Measurements from ENCODE around the gene MAEL.

The MAEL gene

DNA sequence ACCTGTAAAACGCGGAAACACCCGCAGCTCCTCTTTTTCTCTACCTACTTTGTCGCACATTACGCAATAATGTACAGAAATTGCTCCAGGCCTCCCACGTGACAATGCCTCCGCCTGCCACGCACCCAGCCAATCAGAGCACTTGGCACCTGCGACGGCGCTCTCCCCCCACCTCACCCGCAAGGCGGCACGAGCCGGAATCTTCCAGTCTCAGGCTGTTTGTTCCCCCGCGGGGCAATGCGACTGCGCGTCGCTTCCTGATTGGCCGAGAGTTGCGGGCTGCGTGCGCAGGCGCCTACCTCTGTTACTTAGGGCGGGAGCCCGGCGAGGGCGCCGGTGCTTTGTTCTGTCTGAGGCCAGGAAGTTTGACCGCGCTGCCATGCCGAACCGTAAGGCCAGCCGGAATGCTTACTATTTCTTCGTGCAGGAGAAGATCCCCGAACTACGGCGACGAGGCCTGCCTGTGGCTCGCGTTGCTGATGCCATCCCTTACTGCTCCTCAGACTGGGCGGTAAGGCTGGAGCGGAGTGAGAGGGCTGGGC is at the start of gene MAEL:
Gene MAEL, plus strand, starts transcription at position 307 of the 542 bp plus-strand sequence. Its CDS starts 73 bp downstream, at position 380.
- DNase-seq (ENCODE audit: low spot score): no peak
- H3K27ac Mint-ChIP-seq: no peak within 1 kb of the TSS
- no peaks in the 10 kb centered on the region for H3K4me1 Mint-ChIP-seq (ENCODE audit: low read depth)
- H3K4me3 Mint-ChIP-seq: no peak within 1 kb of the TSS
- H3K9me3 Mint-ChIP-seq: no peaks in the 10 kb centered on the region
- H3K27me3 Mint-ChIP-seq (ENCODE audit: low read depth): peaks cover 44% of the 10 kb centered on the region
- no peaks in the 10 kb centered on the region for H3K36me3 Mint-ChIP-seq (ENCODE audit: low read depth)

DNA sequence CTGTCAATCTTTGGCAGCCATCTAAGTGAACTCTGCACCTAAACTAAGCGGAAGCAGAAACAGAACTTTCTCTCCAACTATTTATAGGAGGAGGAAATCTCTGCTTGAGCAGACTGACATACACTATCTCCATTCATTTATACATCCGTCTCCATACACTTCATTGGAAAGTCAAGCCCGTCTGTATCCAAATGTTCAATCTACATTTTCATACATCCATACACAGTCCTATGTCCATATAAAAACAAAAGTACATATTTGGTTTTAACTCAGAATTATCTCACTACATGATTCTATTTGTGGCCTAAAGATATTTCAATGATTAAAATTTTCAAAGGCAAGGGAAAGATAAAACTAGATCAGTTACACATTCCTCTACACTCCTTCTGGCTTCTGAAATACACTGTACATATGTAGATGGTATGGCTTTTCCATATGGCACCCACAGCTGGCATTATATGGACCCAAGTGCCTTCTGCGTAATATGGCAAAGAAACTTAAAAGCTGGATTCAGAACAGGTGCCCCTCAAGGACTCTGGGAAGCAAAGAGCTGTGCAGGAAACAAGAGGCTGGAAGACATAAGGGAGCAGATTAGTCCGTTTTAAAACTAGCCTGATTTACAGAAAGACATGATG is 49.2 kb upstream of the MAEL start:
- no peak for DNase-seq (ENCODE audit: low spot score)
- H3K27ac Mint-ChIP-seq: no peak overlapping the region
- no peaks in the 10 kb centered on the region for H3K36me3 Mint-ChIP-seq (ENCODE audit: low read depth)
- no peaks in the 10 kb centered on the region for H3K27me3 Mint-ChIP-seq (ENCODE audit: low read depth)
- no peak overlapping the region for H3K4me3 Mint-ChIP-seq
- H3K4me1 Mint-ChIP-seq (ENCODE audit: low read depth): peaks cover 20% of the 10 kb centered on the region
- no peaks in the 10 kb centered on the region for H3K9me3 Mint-ChIP-seq

DNA sequence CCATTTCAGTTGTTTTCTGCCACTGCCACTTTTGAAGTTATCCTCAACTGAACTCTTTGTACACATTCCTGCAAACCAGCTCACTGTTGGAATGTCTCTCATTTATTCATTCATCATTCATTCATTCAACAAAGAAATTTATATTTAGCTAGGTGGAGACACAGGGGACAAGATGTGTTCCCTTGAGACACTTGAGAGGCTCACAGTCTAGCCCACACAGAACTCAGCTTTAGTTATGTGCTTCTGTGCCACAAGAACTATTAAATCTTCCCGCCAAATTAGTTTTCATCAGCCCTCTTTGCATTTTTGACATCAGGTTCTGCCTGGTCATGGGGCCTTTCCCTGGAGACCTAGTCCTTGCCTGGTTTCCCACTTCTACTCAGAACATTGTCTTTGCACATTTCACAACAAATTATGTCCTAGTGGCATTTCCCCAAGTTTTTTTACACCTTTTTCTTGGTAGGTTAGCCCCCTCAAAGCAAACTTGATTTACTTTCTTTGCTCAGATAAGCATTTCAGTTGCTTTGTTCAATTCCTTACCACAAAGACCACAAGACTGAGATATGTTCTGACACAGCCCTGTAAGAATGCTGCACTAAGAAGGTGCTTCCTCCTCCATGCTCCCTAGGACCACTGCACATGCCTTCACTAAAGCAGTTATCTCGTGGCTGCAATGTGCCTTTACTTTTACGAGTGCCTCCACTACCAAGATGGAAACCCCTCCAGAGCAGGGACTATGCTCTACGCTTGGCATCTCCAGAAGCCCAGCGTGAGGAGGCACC is 44.7 kb upstream of the MAEL start:
- DNase-seq (ENCODE audit: low spot score): peak; percentile 13
- Mint-ChIP-seq H3K9me3 (no peaks in the 10 kb centered on the region), H3K4me1 (ENCODE audit: low read depth) (peaks cover 32% of the 10 kb centered on the region), H3K27me3 (ENCODE audit: low read depth) (peaks cover 22% of the 10 kb centered on the region), H3K4me3 (no peak overlapping the region), H3K27ac (no peak overlapping the region), H3K36me3 (ENCODE audit: low read depth) (no peaks in the 10 kb centered on the region)

DNA sequence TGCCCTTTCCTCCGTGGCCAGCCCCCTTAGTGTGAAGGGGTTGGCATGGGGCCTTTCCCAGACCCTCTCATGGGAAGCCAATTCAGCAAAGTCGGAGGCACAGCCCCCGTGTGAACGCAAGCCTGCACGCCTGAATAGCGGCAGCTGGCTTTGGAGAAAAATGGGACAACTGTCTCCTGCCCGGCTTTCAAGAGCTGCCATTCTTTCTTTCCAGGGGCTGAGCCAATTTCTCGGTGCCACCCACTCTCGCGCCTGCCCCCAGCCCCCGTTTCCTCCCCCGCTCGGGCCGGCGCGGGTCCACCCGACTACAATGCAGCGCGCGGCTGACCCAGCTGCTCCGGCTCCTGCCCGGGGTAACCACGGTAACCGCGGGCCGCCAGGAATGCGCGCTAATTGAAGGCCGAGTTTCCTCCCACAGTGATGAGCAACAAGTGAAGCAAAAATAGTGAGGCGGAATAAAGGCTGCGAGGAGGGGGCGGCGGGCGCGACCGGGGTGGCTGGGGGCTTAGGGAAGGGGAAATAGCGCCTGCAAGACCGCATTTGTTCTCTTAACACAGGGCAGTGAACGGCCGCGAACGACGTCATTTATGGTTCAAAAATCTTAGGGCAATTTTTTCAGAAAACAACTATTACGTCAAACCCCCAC is 41.6 kb upstream of the MAEL start:
- H3K9me3 Mint-ChIP-seq: no peaks in the 10 kb centered on the region
- H3K4me1 Mint-ChIP-seq (ENCODE audit: low read depth): peaks cover 31% of the 10 kb centered on the region
- no peak overlapping the region for H3K27ac Mint-ChIP-seq
- DNase-seq (ENCODE audit: low spot score): no peak
- peaks cover 26% of the 10 kb centered on the region for H3K27me3 Mint-ChIP-seq (ENCODE audit: low read depth)
- H3K4me3 Mint-ChIP-seq: no peak overlapping the region
- peaks cover 1% of the 10 kb centered on the region for H3K36me3 Mint-ChIP-seq (ENCODE audit: low read depth)

DNA sequence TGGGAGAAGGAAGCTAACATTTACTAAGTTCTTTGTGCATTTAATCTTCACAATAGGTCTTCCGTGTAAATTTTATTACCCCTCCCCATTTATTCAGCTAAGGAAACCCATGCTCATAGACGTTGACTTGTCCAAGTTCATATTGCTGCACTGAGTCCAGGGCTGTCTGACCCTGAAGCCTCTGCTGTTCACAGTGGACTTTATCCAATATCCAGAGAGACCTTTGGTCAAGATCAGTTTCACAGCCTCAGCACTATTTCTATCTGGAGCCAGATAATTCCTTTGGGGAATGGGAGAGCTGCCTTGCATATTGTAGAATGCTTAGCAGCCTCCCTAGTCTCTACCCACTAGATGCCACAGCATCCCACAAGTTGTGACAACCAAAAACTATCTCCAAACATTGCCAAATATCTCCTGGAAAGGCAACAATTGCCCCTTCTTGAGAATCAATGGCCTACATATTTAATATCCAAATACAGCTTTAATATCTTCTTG is 40.2 kb upstream of the MAEL start:
- Mint-ChIP-seq H3K27me3 (ENCODE audit: low read depth) (peaks cover 26% of the 10 kb centered on the region), H3K4me1 (ENCODE audit: low read depth) (peaks cover 34% of the 10 kb centered on the region), H3K4me3 (no peak overlapping the region), H3K27ac (no peak overlapping the region), H3K9me3 (no peaks in the 10 kb centered on the region), H3K36me3 (ENCODE audit: low read depth) (peaks cover 3% of the 10 kb centered on the region)
- no peak for DNase-seq (ENCODE audit: low spot score)

DNA sequence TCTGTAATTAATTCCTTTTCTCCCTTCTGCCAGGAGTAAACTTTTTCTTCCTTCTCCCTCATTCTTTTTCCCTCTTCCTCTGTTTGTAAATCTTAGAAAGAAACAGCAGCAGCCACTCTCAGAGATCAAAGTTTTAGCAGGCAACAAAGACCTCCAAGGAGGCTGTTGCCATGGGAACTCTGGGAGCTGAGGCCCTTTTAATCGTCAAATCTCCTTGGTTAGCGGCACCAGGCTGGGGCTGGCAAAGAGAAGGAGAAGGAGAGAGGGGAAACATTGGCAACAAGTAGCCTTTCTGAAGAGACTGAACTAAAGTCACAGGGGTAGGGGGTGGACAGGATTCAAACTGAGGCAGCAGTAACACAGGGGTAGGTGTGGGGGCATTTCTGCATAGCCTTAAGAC is 38.9 kb upstream of the MAEL start:
- Mint-ChIP-seq H3K9me3 (no peaks in the 10 kb centered on the region), H3K4me1 (ENCODE audit: low read depth) (peaks cover 21% of the 10 kb centered on the region), H3K27me3 (ENCODE audit: low read depth) (peaks cover 26% of the 10 kb centered on the region), H3K4me3 (no peak overlapping the region), H3K36me3 (ENCODE audit: low read depth) (peaks cover 7% of the 10 kb centered on the region), H3K27ac (no peak overlapping the region)
- DNase-seq (ENCODE audit: low spot score): no peak

DNA sequence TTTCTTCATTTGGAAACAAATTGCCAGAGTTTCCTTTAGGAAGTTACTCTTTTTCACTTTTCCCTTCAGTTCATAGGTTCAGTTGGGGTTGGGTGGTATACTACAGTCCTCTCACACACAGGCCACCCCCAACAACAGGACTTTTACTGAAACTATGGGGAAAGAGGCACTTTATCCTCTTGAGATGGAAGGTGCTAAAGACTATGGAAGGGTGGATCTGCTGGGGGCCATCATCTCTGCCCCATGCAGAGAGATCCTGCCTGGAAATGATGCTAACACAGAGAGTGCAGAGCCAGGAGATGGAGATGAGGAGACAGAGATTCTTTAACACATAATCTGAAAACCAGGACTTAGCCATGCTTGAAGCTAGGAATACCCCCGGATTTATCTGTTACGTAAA is 38.0 kb upstream of the MAEL start:
- Mint-ChIP-seq H3K27me3 (ENCODE audit: low read depth) (peaks cover 22% of the 10 kb centered on the region), H3K4me1 (ENCODE audit: low read depth) (peaks cover 13% of the 10 kb centered on the region), H3K36me3 (ENCODE audit: low read depth) (peaks cover 7% of the 10 kb centered on the region), H3K4me3 (no peak overlapping the region), H3K27ac (no peak overlapping the region), H3K9me3 (no peaks in the 10 kb centered on the region)
- no peak for DNase-seq (ENCODE audit: low spot score)

DNA sequence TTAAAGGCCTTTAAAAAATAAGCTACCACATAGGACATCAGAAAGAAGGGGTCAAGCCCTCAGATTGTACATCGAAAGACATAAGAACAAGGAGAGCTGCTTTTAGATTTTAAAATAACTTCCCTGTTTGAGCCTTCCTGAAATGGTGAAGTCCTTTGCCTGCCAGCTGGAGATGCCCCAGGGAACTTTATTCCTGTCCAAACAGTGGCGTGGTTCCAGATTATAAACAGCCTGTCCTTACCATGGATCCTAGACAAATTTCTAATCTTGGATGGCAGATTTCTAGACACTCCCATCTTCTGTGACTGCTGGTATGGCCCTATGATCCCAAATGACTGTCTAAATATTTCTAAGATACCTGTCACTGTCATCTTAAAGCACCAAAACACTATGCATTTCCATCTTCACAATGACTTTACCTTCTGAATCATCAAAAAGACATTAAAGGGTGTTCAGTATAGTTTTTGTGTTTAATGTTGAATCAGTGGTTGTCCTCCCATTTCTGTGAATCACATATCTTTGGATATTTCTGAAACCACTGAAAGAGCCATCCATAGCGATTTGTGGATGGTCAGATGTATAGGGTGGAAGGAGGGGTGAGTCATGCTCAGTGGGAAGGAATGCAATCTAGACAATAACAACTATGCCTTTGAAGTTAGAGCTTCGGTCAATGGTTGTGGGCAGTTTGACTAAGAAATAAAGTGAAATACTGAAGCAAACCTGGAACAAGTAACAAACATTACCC is 36.9 kb upstream of the MAEL start:
- Mint-ChIP-seq H3K4me1 (ENCODE audit: low read depth) (peaks cover 13% of the 10 kb centered on the region), H3K4me3 (no peak overlapping the region), H3K27me3 (ENCODE audit: low read depth) (peaks cover 15% of the 10 kb centered on the region), H3K27ac (no peak overlapping the region), H3K9me3 (no peaks in the 10 kb centered on the region), H3K36me3 (ENCODE audit: low read depth) (peaks cover 11% of the 10 kb centered on the region)
- peak; percentile 55 for DNase-seq (ENCODE audit: low spot score)

DNA sequence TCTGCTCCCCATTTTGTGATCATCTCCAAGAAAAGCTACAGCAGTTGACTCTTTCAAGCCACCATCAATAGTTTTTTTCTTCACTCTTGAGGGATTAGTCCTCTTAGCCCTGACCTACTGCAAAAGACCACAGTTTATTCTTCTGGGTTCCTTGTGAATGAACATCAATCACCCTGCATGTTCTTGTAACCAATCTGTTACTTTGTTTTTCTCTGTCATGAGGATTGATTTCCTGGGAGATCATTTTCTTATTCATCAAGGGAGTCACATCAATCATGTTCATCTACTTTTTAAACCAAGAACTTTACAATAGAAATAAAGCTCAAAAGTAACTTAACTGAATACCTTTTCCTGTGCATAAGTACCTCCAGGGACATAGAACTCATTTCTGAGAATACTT is 35.6 kb upstream of the MAEL start:
- Mint-ChIP-seq H3K27me3 (ENCODE audit: low read depth) (peaks cover 5% of the 10 kb centered on the region), H3K9me3 (no peaks in the 10 kb centered on the region), H3K27ac (no peak overlapping the region), H3K36me3 (ENCODE audit: low read depth) (peaks cover 11% of the 10 kb centered on the region), H3K4me3 (no peak overlapping the region), H3K4me1 (ENCODE audit: low read depth) (peaks cover 13% of the 10 kb centered on the region)
- no peak for DNase-seq (ENCODE audit: low spot score)

DNA sequence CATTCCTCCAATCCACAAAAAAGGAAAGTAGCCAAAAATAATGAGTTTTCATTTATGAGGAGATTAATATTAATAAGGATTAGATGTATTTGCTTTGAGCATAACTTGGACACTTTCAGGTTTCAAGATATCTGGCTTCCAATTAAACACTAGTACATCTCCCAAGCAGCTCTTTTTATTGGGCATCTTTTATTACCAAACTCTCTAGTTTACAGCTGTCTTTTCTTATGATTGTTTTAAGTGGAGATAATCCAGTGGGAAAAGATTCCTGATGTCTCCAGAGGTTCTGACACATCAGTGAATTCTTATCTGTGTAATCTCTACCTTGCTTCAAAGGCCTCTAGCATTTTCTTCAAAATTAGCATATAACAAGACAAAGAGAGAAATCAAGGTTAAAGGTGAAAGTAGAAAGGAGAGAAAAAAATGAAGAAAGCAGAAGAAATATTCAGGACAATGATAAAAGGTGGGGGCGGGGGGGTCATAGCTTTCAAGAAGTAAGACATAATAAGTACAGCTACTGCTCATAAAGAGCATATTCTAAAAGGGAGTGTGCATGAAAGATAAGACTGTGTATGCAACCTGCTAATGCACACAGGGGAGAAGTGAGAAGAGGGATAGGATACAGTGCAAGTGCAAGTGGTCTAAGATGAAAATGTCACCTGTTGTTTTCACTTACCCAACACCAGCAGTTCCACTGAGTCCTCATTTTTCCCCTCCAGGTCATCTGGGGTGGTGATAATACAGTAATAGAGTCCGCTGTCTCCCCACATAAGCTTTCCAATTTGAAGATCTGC is 32.8 kb upstream of the MAEL start:
- Mint-ChIP-seq H3K36me3 (ENCODE audit: low read depth) (peaks cover 11% of the 10 kb centered on the region), H3K4me3 (no peak overlapping the region), H3K27ac (no peak overlapping the region), H3K4me1 (ENCODE audit: low read depth) (peaks cover 13% of the 10 kb centered on the region), H3K9me3 (no peaks in the 10 kb centered on the region), H3K27me3 (ENCODE audit: low read depth) (peaks cover 3% of the 10 kb centered on the region)
- DNase-seq (ENCODE audit: low spot score): no peak

DNA sequence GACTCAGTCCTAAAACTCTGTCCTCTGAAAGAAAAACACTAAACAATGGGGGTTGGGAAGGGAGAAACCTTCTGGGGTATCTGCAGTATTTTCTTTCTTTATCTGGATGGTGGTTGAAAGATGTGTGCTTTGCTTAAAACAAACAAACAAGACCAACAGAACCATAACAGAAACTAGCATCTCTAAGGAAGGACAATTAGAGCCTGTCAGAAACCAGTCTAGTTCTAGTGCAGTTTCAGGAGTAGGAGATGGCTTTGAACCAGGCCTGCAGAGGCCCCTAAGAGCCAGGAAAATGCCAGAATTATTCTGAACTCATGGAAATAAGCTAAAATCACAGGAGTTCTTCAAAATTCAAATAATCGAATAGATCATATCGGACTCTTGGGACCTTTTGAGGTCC is 32.2 kb upstream of the MAEL start:
- H3K36me3 Mint-ChIP-seq (ENCODE audit: low read depth): peaks cover 11% of the 10 kb centered on the region
- no peak for DNase-seq (ENCODE audit: low spot score)

DNA sequence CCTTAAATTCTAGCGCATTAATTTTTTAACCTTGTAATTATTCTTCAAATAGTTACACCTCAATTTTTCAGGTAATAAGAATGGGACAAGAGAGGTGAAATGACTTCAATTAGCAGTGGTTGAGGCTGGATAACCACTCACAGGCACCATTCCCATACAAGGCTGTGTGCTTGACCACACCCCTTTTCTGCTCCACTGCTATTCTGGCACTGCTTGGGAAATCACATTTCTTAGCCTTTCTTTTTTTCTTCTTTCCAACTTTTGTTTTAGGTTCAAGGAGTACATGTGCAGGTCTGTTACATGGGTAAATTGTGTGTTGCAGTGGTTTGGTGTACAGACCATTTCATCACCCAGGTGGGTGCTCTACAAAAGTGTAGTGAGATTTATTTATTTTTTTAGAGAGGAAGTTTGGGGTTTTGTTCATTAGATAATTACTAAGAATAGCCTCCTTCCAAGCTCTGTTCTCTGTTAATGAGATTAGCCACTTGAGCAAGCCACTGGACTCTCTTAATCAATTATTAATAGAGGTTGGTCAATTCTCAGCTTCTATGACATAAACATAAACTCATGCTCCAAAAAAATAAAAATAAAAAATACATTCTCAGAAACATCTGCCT is 28.1 kb upstream of the MAEL start:
- H3K36me3 Mint-ChIP-seq (ENCODE audit: low read depth): peaks cover 5% of the 10 kb centered on the region
- H3K4me3 Mint-ChIP-seq: no peak overlapping the region
- peaks cover 10% of the 10 kb centered on the region for H3K4me1 Mint-ChIP-seq (ENCODE audit: low read depth)
- H3K9me3 Mint-ChIP-seq: no peaks in the 10 kb centered on the region
- H3K27ac Mint-ChIP-seq: no peak overlapping the region
- peaks cover 8% of the 10 kb centered on the region for H3K27me3 Mint-ChIP-seq (ENCODE audit: low read depth)
- no peak for DNase-seq (ENCODE audit: low spot score)

More for the DNA sequence above, 32.2 kb upstream of the MAEL start:
- H3K4me1 Mint-ChIP-seq (ENCODE audit: low read depth): peaks cover 13% of the 10 kb centered on the region
- no peak overlapping the region for H3K4me3 Mint-ChIP-seq
- H3K27ac Mint-ChIP-seq: no peak overlapping the region
- no peaks in the 10 kb centered on the region for H3K9me3 Mint-ChIP-seq
- H3K27me3 Mint-ChIP-seq (ENCODE audit: low read depth): peaks cover 3% of the 10 kb centered on the region

All from T-helper 2 cell treated with Interferon-gamma antibody and Interleukin-4, amounts not matched to agents 5 μg/mL and 100 μg/mL, for 36 hours (primary cell).